Mesenchymal stem cell (in vitro differentiated cells and primary cell): ENCODE measurements around the gene TCF12.

Source experiments
- DNase-seq: peaks from one replicate; pipeline ENCODE4 v3.0.0-alpha.2; 2013
- H2AFZ ChIP-seq: one replicate; pipeline ENCODE4 v1.6.1; 2013; ENCODE audit warnings: low read depth, mild to moderate bottlenecking, control low read depth, inconsistent platforms, low read length, moderate library complexity
- H2AK5ac ChIP-seq: 2 replicates; pipeline ENCODE4 v1.6.1; 2013; ENCODE audit warnings: low read length, moderate library complexity, mild to moderate bottlenecking, inconsistent platforms; ENCODE audit not compliant: severe bottlenecking
- H2BK120ac ChIP-seq: one replicate; pipeline ENCODE4 v1.6.1; 2013; ENCODE audit warnings: low read depth, mild to moderate bottlenecking, inconsistent platforms, low read length, moderate library complexity
- H2BK12ac ChIP-seq, 2 experiments: one replicate each; pipeline ENCODE4 v1.6.1; 2013; ENCODE audit warnings: inconsistent platforms in 2 of 2, low read length in 2 of 2, mild to moderate bottlenecking in 2 of 2, moderate library complexity in 2 of 2, control low read depth in 1 of 2
- H2BK15ac ChIP-seq: one replicate; pipeline ENCODE4 v1.6.1; 2013; ENCODE audit warnings: mild to moderate bottlenecking, low read depth, inconsistent platforms; ENCODE audit not compliant: poor library complexity, severe bottlenecking
- H2BK5ac ChIP-seq: 2 replicates; pipeline ENCODE4 v1.6.1; 2013; ENCODE audit warnings: low read depth, mild to moderate bottlenecking, low read length, control low read depth, inconsistent platforms; ENCODE audit not compliant: poor library complexity, severe bottlenecking
- H3K14ac ChIP-seq, 2 experiments: one replicate each; pipeline ENCODE4 v1.6.1; 2013; ENCODE audit warnings: inconsistent platforms in 2 of 2, low read length in 2 of 2, control low read depth in 1 of 2, mild to moderate bottlenecking in 1 of 2, moderate library complexity in 1 of 2
- H3K18ac ChIP-seq, 2 experiments: one replicate each; pipeline ENCODE4 v1.6.1; 2013; ENCODE audit warnings: inconsistent platforms in 2 of 2, low read length in 2 of 2, control low read depth in 1 of 2, low read depth in 1 of 2, mild to moderate bottlenecking in 1 of 2
- H3K23ac ChIP-seq, 2 experiments: one replicate each; pipeline ENCODE4 v1.6.1; 2013; ENCODE audit warnings: inconsistent platforms in 2 of 2, low read length in 2 of 2, mild to moderate bottlenecking in 2 of 2, moderate library complexity in 2 of 2, control low read depth in 1 of 2
- H3K27ac ChIP-seq: 2 replicates; pipeline ENCODE4 v1.5.1; 2013; ENCODE audit warnings: mild to moderate bottlenecking, moderate library complexity, low read length, control low read depth, inconsistent platforms; ENCODE audit not compliant: poor library complexity, severe bottlenecking
- H3K27me3 ChIP-seq, 2 experiments: 2 replicates each; pipeline versions ENCODE4 v1.6.1 to v1.7.0; 2013; ENCODE audit warnings: low read length in 2 of 2, mild to moderate bottlenecking in 2 of 2, moderate library complexity in 2 of 2, control low read depth in 1 of 2, inconsistent platforms in 1 of 2; ENCODE audit not compliant: control insufficient read depth in 1 of 2, insufficient read depth in 1 of 2
- H3K36me3 ChIP-seq, 2 experiments: 2 replicates each; pipeline versions ENCODE4 v1.6.1 to v1.7.0; 2013; ENCODE audit warnings: low read length in 2 of 2, control low read depth in 1 of 2, inconsistent platforms in 1 of 2, low read depth in 1 of 2, mild to moderate bottlenecking in 1 of 2; ENCODE audit not compliant: insufficient read depth in 2 of 2, control insufficient read depth in 1 of 2
- H3K4ac ChIP-seq, 2 experiments: one replicate each; pipeline ENCODE4 v1.6.1; 2013; ENCODE audit warnings: inconsistent platforms in 2 of 2, low read length in 2 of 2, mild to moderate bottlenecking in 2 of 2, moderate library complexity in 2 of 2, control low read depth in 1 of 2, low read depth in 1 of 2
- H3K4me1 ChIP-seq: 2 replicates; pipeline ENCODE4 v1.6.1; 2013; ENCODE audit warnings: low read depth, low read length, control low read depth; ENCODE audit not compliant: control insufficient read depth, insufficient read depth
- H3K4me2 ChIP-seq: 2 replicates; pipeline ENCODE4 v1.6.1; 2013; ENCODE audit warnings: low read length, mild to moderate bottlenecking, inconsistent platforms; ENCODE audit not compliant: poor library complexity, severe bottlenecking
- H3K4me3 ChIP-seq, 2 experiments: 2 replicates each; pipeline versions ENCODE4 v1.5.1 to v1.7.0; 2013; ENCODE audit warnings: low read length in 2 of 2, mild to moderate bottlenecking in 2 of 2, control low read depth in 1 of 2, low read depth in 1 of 2; ENCODE audit not compliant: insufficient read depth in 1 of 2
- H3K79me1 ChIP-seq: replicated peaks from 2 replicates; pipeline ENCODE4 v1.6.1; 2013; ENCODE audit warnings: mild to moderate bottlenecking, control low read depth, low read length, inconsistent platforms; ENCODE audit not compliant: poor library complexity, severe bottlenecking
- H3K9ac ChIP-seq: 2 replicates; pipeline ENCODE4 v1.7.0; 2013; ENCODE audit warnings: mild to moderate bottlenecking, low read length, moderate library complexity
- H3K9me3 ChIP-seq: 2 replicates; pipeline ENCODE4 v1.7.0; 2013; ENCODE audit warnings: mild to moderate bottlenecking, low read length; ENCODE audit not compliant: control insufficient read depth
- H4K8ac ChIP-seq: one replicate; pipeline ENCODE4 v1.6.1; 2013; ENCODE audit warnings: inconsistent platforms, mild to moderate bottlenecking, low read length, moderate library complexity
- H4K91ac ChIP-seq: one replicate; pipeline ENCODE4 v1.6.1; 2013; ENCODE audit warnings: mild to moderate bottlenecking, low read length, inconsistent platforms
- WGBS: methylation state at CpG from one replicate; pipeline ENCODE4 v1.1.7; 2013; ENCODE audit warnings: mixed read lengths; 5-methylcytosine and 5-hydroxymethylcytosine counted together

TCF12 gene

DNA sequence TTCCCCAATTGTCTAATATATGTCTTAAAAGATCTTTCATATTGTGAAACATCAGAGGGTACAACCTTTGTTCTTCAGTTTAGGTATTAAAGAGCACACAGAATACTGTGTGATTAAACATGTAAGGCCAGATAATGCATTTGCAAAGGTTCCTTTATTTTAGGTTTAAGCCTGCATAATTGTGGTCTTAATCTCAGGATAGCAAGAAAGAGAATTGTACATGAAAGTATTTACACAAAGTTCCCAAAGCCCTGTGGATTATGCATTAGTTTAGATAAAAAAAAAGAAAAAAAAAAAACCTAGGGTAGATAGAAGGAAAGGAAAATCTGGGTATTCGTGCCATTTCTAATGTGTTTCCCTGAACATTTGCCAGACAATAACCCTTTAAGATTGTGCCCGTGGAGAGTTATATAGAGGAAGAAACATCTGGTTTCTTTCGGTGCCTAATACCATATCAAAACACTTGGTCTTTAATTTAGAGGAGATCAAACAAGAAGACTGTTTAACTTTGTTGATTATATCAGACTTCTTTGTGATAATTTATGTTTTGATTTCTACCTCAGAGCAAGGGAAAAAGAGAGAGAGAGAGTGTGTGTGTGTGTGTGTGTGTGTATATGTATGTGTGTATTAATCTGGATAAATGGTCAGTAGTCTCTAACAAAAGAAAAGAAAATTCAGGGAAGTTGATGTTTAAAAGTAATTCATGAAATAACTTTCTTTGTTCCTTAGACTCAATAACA lies 318.3 kb downstream of the TCF12 start:
- WGBS: 88% methylated on average over 1 of the region's 3 CpGs

DNA sequence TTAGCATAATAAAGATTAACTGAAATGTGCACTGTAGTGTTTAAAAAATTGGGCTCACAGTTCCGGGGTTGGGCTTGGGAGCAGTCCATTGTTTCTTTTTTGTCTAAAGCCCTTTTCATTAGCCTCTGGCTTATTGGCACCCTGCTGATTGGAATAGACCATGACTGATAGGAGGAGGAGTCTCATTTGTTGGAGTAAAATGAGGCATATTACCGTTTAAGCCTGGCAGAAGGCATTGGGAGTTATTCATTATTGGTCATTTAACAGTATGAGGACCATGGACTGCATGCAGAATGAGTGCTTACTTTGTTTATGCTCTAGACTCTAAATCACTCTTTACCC lies 318.8 kb downstream of the TCF12 start:
- H3K23ac ChIP-seq: no peak overlapping the region
- no peak overlapping the region for H2BK5ac ChIP-seq
- peaks cover 9 to 51% of the 10 kb centered on the region in 2 experiments for H3K36me3 ChIP-seq
- no peak overlapping the region for H3K27ac ChIP-seq
- peaks cover 7% of the 10 kb centered on the region for H3K4me1 ChIP-seq
- H3K4me3 ChIP-seq: no peak overlapping the region
- H4K91ac ChIP-seq: no peak overlapping the region
- H3K79me1 ChIP-seq: peaks cover 16% of the 10 kb centered on the region
- H2BK120ac ChIP-seq: no peak overlapping the region
- no peak overlapping the region for H2AK5ac ChIP-seq
- WGBS: 71% methylated on average over 2 of the region's 2 CpGs
- H2AFZ ChIP-seq: no peak overlapping the region
- H3K14ac ChIP-seq: no peak overlapping the region
- no peak overlapping the region for H3K4me2 ChIP-seq
- H2BK12ac ChIP-seq: no peak overlapping the region
- H3K9ac ChIP-seq: no peak overlapping the region
- no peak for DNase-seq
- no peak overlapping the region for H2BK15ac ChIP-seq
- no peak overlapping the region for H4K8ac ChIP-seq
- H3K4ac ChIP-seq: no peak overlapping the region
- H3K18ac ChIP-seq: no peak overlapping the region
- no peaks in the 10 kb centered on the region for H3K9me3 ChIP-seq
- H3K27me3 ChIP-seq: no peaks in the 10 kb centered on the region

More for the DNA sequence above, 318.3 kb downstream of the TCF12 start:
- Histone ChIP-seq H2AFZ (no peak overlapping the region), H3K23ac (no peak overlapping the region), H2AK5ac (no peak overlapping the region), H3K4ac (no peak overlapping the region), H2BK12ac (no peak overlapping the region), H3K36me3 (peaks cover 9 to 56% of the 10 kb centered on the region in 2 experiments), H3K9me3 (no peaks in the 10 kb centered on the region), H3K27me3 (no peaks in the 10 kb centered on the region), H4K91ac (no peak overlapping the region), H3K14ac (no peak overlapping the region), H3K4me3 (no peak overlapping the region), H3K4me2 (no peak overlapping the region), H3K79me1 (peaks cover 16% of the 10 kb centered on the region), H3K18ac (no peak overlapping the region), H4K8ac (no peak overlapping the region), H2BK5ac (no peak overlapping the region), H2BK120ac (no peak overlapping the region), H2BK15ac (no peak overlapping the region), H3K4me1 (peaks cover 6% of the 10 kb centered on the region), H3K27ac (peak overlapping the region; percentile 29), H3K9ac (no peak overlapping the region)
- no peak for DNase-seq

- H3K23ac ChIP-seq: no peak overlapping the region
- no CpG with 5 or more reads among the region's 1 CpG for WGBS
- H4K8ac ChIP-seq: no peak overlapping the region
Measured at GRCh38 chr15:57237676-57238075, 319.2 kb downstream of the TCF12 start.

DNA sequence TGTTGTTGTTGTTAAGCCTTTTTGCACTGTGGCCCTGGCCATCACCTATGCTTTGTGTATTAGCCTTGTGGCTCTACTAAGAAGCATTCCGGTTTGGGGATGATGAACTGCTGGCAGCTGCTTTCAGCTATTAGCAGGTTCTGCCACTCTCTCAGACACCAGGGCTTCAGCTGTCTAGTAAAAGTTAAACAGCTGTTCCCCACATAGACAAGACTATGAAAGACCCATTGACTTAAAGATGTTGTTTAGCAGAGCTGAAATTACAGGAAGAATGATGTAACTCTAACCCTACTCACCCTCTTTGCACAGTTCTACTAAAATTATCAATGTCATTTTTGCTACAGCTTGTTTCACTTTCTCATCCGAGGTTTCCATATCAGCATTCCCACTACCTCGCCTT lies 326.7 kb downstream of the TCF12 start:
- no peak overlapping the region for H2AFZ ChIP-seq
- no peak overlapping the region for H2BK120ac ChIP-seq
- H3K23ac ChIP-seq: no peak overlapping the region
- peaks cover 10 to 58% of the 10 kb centered on the region in 2 experiments for H3K36me3 ChIP-seq
- no peak overlapping the region for H2BK5ac ChIP-seq
- no peak overlapping the region for H2BK12ac ChIP-seq
- peaks cover 4% of the 10 kb centered on the region for H3K4me1 ChIP-seq
- H4K91ac ChIP-seq: no peak overlapping the region
- H3K9ac ChIP-seq: no peak overlapping the region
- peaks cover 20% of the 10 kb centered on the region for H3K79me1 ChIP-seq
- no peaks in the 10 kb centered on the region for H3K9me3 ChIP-seq
- no peak overlapping the region for H4K8ac ChIP-seq
- DNase-seq: peak; percentile 54
- no peak overlapping the region for H3K4me2 ChIP-seq
- WGBS: 25% methylated on average over 1 of the region's 3 CpGs
- no peak overlapping the region for H3K18ac ChIP-seq
- H2AK5ac ChIP-seq: no peak overlapping the region
- H3K27me3 ChIP-seq: no peaks in the 10 kb centered on the region
- peak overlapping the region; percentile 67 for H3K27ac ChIP-seq
- H3K4me3 ChIP-seq: no peak overlapping the region
- H3K4ac ChIP-seq: no peak overlapping the region
- H3K14ac ChIP-seq: no peak overlapping the region
- H2BK15ac ChIP-seq: no peak overlapping the region

More at GRCh38 chr15:57237676-57238075, 319.2 kb downstream of the TCF12 start:
- H2AFZ ChIP-seq: no peak overlapping the region
- H2BK12ac ChIP-seq: no peak overlapping the region
- peaks cover 7 to 47% of the 10 kb centered on the region in 2 experiments for H3K36me3 ChIP-seq
- no peaks in the 10 kb centered on the region for H3K9me3 ChIP-seq
- peaks cover 15% of the 10 kb centered on the region for H3K79me1 ChIP-seq
- no peak overlapping the region for H3K9ac ChIP-seq
- H3K27me3 ChIP-seq: no peaks in the 10 kb centered on the region
- H3K27ac ChIP-seq: no peak overlapping the region
- no peak overlapping the region for H4K91ac ChIP-seq
- no peak overlapping the region for H3K4ac ChIP-seq
- DNase-seq: no peak
- H2BK5ac ChIP-seq: no peak overlapping the region
- no peak overlapping the region for H3K4me3 ChIP-seq
- H3K14ac ChIP-seq: no peak overlapping the region
- H2BK15ac ChIP-seq: no peak overlapping the region
- no peak overlapping the region for H3K18ac ChIP-seq
- no peak overlapping the region for H3K4me2 ChIP-seq
- no peak overlapping the region for H2AK5ac ChIP-seq
- H3K4me1 ChIP-seq: peaks cover 9% of the 10 kb centered on the region
- H2BK120ac ChIP-seq: no peak overlapping the region
